ENCODE data around the gene CORO7.
"Not testable (repeated sequence)": the region's sequence is repeated elsewhere in the genome, so short reads cannot be mapped to it uniquely, and the experiment has no call there.

CORO7 gene

DNA sequence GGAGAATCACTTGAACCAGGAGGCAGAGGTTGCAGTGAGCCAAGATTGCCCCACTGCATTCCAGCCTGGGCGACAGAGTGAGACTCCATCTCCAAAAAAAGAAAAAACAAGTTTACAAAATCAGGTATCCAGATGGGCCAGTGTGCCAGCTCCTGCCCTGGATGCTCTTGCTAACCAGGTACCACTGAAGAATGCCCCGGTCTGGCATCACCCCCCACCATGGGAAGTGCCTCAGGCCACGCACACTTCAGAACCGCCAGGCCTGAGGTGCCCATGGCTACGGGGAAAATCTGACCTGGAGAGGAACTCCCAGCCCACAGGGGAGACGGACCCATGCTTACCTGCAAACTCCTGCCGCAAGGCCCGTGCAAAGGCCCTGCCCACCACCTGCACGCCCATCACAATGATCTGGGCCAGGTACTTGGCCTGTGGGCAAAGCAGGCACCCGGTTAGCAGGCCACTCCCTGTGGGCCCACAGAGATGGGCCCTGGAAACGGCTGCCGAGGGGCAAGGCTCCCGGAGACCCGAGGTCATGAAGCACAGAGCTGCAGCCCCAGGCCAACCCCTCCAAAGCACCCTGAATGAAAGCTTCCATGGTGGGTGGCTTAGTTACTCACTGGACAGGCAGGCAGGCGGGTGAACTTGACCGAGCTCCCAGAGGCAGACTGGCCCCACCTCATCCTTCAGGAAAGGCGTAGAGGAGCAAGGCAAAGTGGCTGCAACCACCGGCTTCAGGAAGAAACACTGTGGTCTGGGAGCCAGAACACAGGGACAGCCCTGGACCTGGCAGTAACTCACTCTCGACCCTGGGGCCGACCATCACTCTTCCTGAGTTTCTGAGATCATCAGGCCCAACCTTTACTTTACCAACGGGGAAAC is 73.3 kb downstream of the CORO7 start:
- FAIRE-seq, result no peak
- no peak for DNase-seq (ENCODE audit: insufficient read length, low spot score)

DNA sequence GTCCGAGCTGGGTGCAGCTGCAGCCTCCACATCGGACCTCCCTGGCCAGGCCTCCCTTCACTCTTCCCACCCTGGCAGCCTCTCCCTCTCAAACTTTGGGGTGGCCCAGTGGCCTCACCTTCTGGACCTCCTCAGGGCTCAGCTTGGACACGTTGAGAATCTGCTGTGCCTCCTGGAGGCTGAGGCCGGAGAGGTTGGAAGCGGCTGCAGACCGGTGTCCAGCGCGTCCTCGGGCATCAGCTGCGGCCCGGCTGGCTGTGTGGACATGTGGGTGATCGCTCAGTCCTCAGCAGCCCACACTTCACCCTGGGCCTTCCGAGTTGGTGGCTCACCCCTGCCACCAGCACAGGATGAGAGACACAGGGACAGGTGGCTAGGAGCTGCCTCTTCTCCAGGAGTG is 75.1 kb downstream of the CORO7 start:
- FAIRE-seq (no peak), DNase-seq (ENCODE audit: insufficient read length, low spot score) (no peak)

DNA sequence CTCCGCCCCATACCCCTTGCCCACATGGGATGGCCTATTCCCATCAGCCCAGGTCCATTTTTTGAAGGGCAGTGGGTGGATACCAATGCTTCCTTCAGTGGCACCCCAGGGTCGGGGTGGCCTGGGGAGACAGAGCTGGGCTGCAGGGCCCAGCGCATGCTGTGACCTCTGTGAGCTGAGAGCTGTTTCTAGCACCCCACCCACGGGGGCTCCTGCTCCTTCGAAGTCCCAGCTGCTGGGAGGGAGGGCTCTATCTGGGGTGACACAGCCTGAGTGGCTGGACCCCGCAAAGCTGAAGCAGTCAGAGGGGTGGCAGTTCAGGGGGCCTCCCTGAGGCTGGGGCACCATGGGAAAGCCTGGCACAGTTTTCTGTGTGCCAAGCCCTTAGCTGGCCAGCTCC is 76.0 kb downstream of the CORO7 start:
- no peak for FAIRE-seq
- DNase-seq (ENCODE audit: insufficient read length, low spot score), result no peak

GRCh38 chr16:4339909-4340308 is 76.5 kb downstream of the CORO7 start:
- no peak for DNase-seq (ENCODE audit: insufficient read length, low spot score)
- no peak for FAIRE-seq

DNA sequence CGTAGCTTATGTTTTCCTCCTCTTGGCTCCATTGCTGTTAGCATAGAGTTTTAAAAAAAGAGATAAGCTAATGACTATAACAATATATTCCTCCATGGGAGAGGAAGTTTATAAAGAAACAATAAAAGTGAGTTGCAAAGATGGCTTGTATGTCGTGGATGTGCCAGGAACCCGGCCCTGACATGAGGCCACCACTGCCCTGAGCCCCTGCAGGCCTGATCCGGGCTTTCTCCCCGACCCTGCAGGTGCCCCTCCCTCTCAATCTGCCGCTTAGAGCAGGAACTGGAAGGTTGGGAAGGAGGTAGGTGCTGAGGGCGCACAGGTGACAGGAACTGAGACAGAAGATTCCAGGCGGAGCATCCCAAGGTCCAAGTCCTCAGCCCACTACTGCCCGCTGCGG is 76.9 kb downstream of the CORO7 start:
- FAIRE-seq (no peak), DNase-seq (ENCODE audit: insufficient read length, low spot score) (no peak)

GRCh38 chr16:4338712-4339299 is 77.6 kb downstream of the CORO7 start:
- FAIRE-seq (no peak), DNase-seq (ENCODE audit: insufficient read length, low spot score) (no peak)

DNA sequence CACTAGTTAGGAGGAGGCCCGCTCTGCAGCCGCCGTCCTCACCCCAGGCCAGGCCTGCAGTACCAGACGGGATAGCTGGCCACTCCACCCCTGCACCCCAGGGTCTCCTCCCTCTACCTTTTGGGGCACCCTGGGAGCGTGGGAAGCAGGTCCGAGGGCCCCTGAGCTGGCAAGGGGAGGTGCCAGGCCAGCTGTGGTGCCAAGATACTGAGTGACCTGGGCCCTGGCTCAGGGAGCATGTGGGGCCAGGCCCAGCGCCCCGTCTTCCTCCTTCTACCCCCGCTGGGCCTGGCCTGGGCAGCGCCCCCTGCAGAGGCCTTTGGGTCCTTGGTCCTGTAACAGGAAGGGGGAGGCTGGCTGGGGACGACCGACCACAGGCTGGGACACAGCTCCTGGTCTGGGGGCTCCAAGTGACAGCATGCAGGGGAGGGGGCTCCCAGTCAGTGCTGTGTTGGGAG is 78.2 kb downstream of the CORO7 start:
- DNase-seq (ENCODE audit: insufficient read length, low spot score) (no peak), FAIRE-seq (no peak)

DNA sequence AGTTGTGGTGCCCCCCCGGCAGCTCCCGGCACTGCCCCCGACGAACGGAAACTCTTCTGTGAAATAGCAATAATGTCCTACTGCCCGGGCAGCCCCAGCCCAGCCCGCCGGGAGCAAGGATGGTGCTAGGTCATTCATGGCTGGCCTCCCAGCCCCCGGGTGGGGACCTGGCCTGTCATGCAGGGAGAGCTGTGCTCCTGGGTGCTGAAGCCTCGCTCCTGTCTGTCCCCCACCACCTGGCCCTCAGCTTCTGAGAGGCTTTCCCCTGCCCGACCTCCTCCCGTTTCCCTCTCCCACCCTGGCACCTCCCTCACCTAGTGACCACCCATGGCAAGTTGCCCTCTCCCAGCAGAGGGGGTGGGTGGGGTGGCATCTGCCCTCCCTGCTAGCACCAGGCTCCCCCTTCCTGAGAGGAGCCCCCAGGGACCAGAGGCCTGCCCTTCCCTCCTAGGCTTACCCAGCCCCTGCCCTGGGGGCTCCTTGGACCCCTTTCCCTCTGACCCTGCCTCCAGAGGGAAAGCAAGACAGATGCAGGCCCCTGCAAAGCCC is 78.8 kb downstream of the CORO7 start:
- no peak for FAIRE-seq
- no peak for DNase-seq (ENCODE audit: insufficient read length, low spot score)

- no peak for FAIRE-seq
- DNase-seq (ENCODE audit: insufficient read length, low spot score), result no peak
These were observed 79.5 kb downstream of the CORO7 start for GRCh38 chr16:4336701-4337539.

- FAIRE-seq (no peak), DNase-seq (ENCODE audit: insufficient read length, low spot score) (no peak)
These were observed 81.5 kb downstream of the CORO7 start for GRCh38 chr16:4334724-4335495.

GRCh38 chr16:4333714-4334113 is 82.7 kb downstream of the CORO7 start:
- DNase-seq (ENCODE audit: insufficient read length, low spot score); FAIRE-seq: not testable (repeated sequence)

DNA sequence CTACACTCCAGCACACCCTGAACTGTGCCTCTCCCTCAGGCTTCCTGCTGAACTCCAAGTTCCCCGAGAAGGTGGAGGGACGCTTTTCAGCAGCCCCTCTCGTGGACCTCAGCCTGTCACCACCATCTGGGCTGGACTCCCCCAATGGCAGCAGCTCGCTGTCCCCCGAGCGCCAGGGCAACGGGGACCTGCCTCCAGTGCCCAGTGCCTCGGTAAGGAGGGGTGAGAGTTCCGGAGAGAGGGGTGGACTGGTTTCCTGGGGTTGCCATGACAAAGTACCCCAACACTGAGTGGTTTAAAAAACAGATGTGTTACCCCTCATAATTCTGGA is 83.1 kb downstream of the CORO7 start:
- FAIRE-seq, result no peak
- no peak for DNase-seq (ENCODE audit: insufficient read length, low spot score)

GRCh38 chr16:4332623-4333307 is 83.6 kb downstream of the CORO7 start:
- no peak for FAIRE-seq
- no peak for DNase-seq (ENCODE audit: insufficient read length, low spot score)

GRCh38 chr16:4332083-4332482 is 84.3 kb downstream of the CORO7 start:
- no peak for FAIRE-seq

GRCh38 chr16:4330277-4330874 is 86.0 kb downstream of the CORO7 start:
- DNase-seq (ENCODE audit: insufficient read length, low spot score) (peak; percentile 96), FAIRE-seq (peak; percentile 83)

More at GRCh38 chr16:4332083-4332482, 84.3 kb downstream of the CORO7 start:
- no peak for DNase-seq (ENCODE audit: insufficient read length, low spot score)

GRCh38 chr16:4328782-4329775 is 87.3 kb downstream of the CORO7 start:
- FAIRE-seq (no peak), DNase-seq (ENCODE audit: insufficient read length, low spot score) (no peak)

GRCh38 chr16:4328046-4328781 is 88.2 kb downstream of the CORO7 start:
- no peak for FAIRE-seq
- DNase-seq (ENCODE audit: insufficient read length, low spot score), result no peak

Data from GM19239 (cell line).